AG04449 (cell line): ENCODE results near the gene CECR2.
"Not testable (repeated sequence)": the region's sequence is repeated elsewhere in the genome, so short reads cannot be mapped to it uniquely, and the experiment has no call there.

Source experiments
- CTCF ChIA-PET: fragments of 350-600 bp; formaldehyde crosslinking; extraction: SDS; loops from one replicate; lab custom pipeline; 2021; ENCODE audit warnings: antibody characterized with exemption; lab: Yijun Ruan, JAX
- POLR2A ChIA-PET: fragments of 400-600, 350-600 bp; formaldehyde crosslinking; extraction: SDS; loops from one replicate; lab custom pipeline; 2020; ENCODE audit warnings: antibody characterized with exemption, inconsistent platforms; lab: Yijun Ruan, JAX
- DNase-seq: peaks from one replicate; pipeline ENCODE4 v3.0.0-alpha.2; 2010; ENCODE audit warnings: low read depth, low spot score
- H3K4me3 ChIP-seq: 2 replicates; pipeline ENCODE4 v1.5.1; 2011; ENCODE audit warnings: low read depth, mild to moderate bottlenecking, control low read depth, low read length
- CTCF ChIP-seq: IDR thresholded peaks from one replicate; pipeline ENCODE4 v1.5.1; 2011; ENCODE audit warnings: mild to moderate bottlenecking, moderate library complexity, low read length, control low read depth, inconsistent platforms; ENCODE audit not compliant: insufficient read depth; ENCODE audit errors: missing control alignments

The CECR2 gene

DNA sequence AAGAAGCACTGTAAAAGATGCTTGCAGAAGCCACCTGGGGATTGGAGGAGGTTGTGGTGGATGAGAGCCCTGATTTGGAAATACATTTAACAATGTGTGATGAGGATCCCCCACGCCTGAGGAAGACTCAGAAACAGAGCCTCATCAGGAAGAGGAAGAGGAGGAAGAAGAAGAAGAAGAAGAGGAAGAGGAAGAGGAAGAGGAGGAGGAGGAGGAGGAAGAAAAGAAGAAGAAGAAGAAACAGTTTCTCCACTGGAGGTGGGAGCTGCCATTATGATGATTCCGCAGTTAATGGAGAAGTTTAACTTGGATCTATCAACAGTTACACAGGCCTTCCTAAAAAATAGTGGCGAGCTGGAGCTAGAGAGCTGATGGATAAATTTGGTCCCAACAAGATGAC lies 50.1 kb downstream of the CECR2 start:
- POLR2A ChIA-PET, result no interaction called here
- CTCF ChIA-PET, result no interaction called here

GRCh38 chr22:17422736-17423343 lies 53.6 kb downstream of the CECR2 start:
- H3K4me3 ChIP-seq, result no peak overlapping the region
- CTCF ChIA-PET, result no interaction called here
- no peak for DNase-seq
- TF ChIP-seq CTCF, result no peak
- POLR2A ChIA-PET, result no interaction called here

More for the DNA sequence above, 50.1 kb downstream of the CECR2 start:
- TF ChIP-seq CTCF, result no peak
- no peak for DNase-seq
- no peak overlapping the region for H3K4me3 ChIP-seq

DNA sequence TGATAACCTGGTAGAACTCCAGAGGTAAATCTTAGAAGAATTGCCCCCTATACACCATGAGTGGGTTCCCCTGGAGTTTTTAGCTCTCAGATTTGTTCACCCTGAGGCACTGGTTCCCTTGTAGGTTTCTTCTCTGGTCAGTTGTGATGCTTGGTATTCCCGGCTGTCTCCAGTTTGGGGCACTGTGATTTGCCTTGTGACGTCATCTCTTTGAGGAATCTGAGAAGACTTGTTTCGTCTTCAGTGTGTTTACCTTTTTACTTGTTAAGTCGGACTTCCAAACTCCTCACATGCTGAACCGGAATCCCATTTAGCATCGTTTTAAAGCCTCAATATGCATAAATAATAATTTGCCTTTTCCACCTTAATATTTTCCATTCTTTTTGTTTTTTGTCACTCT lies 54.4 kb downstream of the CECR2 start:
- ChIA-PET POLR2A (no interaction called here), CTCF (no interaction called here)
- no peak for TF ChIP-seq CTCF

GRCh38 chr22:17427528-17427927 lies 58.3 kb downstream of the CECR2 start:
- CTCF ChIA-PET, result not testable (repeated sequence)

More for the DNA sequence above, 54.4 kb downstream of the CECR2 start:
- no peak overlapping the region for H3K4me3 ChIP-seq
- no peak for DNase-seq

GRCh38 chr22:17429516-17429915 lies 60.3 kb downstream of the CECR2 start:
- POLR2A ChIA-PET, result no interaction called here
- H3K4me3 ChIP-seq, result no peak overlapping the region
- DNase-seq, result no peak
- TF ChIP-seq CTCF, result no peak
- CTCF ChIA-PET, result no interaction called here

More at GRCh38 chr22:17427528-17427927, 58.3 kb downstream of the CECR2 start:
- H3K4me3 ChIP-seq, DNase-seq, POLR2A ChIA-PET: not testable (repeated sequence)

DNA sequence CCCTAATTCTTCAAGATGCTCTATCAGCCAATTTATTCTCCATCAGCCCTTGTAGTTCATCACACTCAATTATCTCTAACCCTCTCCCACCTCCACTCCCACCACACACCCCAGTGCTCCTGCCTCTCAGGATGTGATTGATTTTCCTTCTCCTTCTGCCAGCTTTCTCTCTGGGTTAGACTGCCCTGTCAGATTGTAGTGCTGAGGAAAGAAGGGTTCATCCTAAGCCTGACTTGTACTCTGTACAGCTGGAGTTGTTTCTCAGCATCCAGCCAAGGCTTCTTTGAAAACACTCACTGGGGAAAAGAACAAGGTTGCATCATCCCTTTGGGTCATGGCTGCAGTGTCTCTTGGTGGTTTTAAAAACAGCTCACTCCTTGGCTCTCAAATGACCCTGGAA lies 61.2 kb downstream of the CECR2 start:
- no peak for TF ChIP-seq CTCF
- POLR2A ChIA-PET, result no interaction called here
- no peak for DNase-seq
- no peak overlapping the region for H3K4me3 ChIP-seq
- CTCF ChIA-PET, result no interaction called here

DNA sequence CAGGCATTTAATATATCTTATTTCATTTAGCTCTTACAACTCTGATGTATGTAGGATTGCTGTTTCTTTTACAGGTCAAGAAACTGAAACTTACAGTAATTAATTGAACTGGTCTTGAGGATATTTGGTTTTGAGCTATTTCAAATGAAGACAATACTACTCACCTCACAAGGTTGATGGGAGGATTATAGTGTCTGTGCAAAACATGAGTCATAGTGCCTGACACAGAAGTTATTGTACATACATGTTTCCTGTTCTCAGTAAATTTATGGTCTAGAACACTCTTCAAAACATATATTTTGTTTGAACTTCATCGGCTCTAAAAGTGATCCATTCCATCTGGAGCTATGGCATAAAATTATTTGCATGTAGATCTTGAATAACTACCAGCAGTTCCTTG lies 61.9 kb downstream of the CECR2 start:
- no peak for DNase-seq
- TF ChIP-seq CTCF, result no peak
- ChIA-PET POLR2A (no interaction called here), CTCF (no interaction called here)
- no peak overlapping the region for H3K4me3 ChIP-seq
